HepG2 (cell line): ENCODE measurements around the gene CSTB. TPM values are rescaled to one million over a fixed set of nuclear protein-coding genes. Genes with fewer than 3 reads are reported as not detected.

Experiments
- ATAC-seq: fragments of 200-7000 bp; cut with Tn5 transposase; 3 replicates; pipeline ENCODE4 v1.9.1; 2020; ENCODE audit warnings: mild to moderate bottlenecking, moderate library complexity
- BruUV-seq: library from RNA; stranded (reverse); fragments of 400-500 nt; replicated peaks from 2 replicates; lab custom pipeline; 2021; lab: Mats Ljungman, UMichigan
- CTCF ChIA-PET: fragments of 300-600 bp; formaldehyde crosslinking; extraction: SDS; loops from one replicate; lab custom pipeline; 2021; ENCODE audit warnings: low total read pairs, inconsistent platforms, low intra/inter-chr PET ratio; lab: Yijun Ruan, JAX
- POLR2A ChIA-PET: fragments of 350-600 bp; sonication (Branson Sonifier 250); formaldehyde crosslinking; loops from one replicate; lab custom pipeline; 2020; ENCODE audit warnings: antibody characterized with exemption, inconsistent platforms; lab: Yijun Ruan, JAX
- DNase-seq: peaks from one replicate; pipeline ENCODE4 v3.0.0-alpha.2; 2015; ENCODE audit warnings: low spot score
- FAIRE-seq: peaks from 3 replicates; lab custom pipeline; 2011; peaks lifted over from hg19 to GRCh38; lab: Jason Lieb, UNC
- H2AFZ ChIP-seq: one replicate; pipeline ENCODE4 v1.6.1; 2011; ENCODE audit warnings: low read length, inconsistent platforms
- H3K27ac ChIP-seq: fragments of 300-600 bp; 3 replicates; pipeline ENCODE4 v1.8.0; 2011; ENCODE audit warnings: mixed run types, mild to moderate bottlenecking, mixed read lengths, low read length, inconsistent platforms; ENCODE audit not compliant: insufficient read depth; ENCODE audit errors: extremely low read length
- H3K27me3 ChIP-seq, 2 experiments: fragments of 200-600 bp in 1 of 2; 2 replicates in 1 of 2; 3 replicates in 1 of 2; pipeline versions ENCODE4 v1.6.0 to v1.8.0; 2011; ENCODE audit warnings: low read length in 2 of 2, mild to moderate bottlenecking in 2 of 2, moderate library complexity in 2 of 2, inconsistent platforms in 1 of 2; ENCODE audit not compliant: insufficient read depth in 2 of 2, control insufficient read depth in 1 of 2
- H3K36me3 ChIP-seq, 2 experiments: fragments of 200-600 bp in 1 of 2; replicated peaks in 1 of 2; 2 replicates in 1 of 2; 3 replicates in 1 of 2; pipeline versions ENCODE4 v1.5.1 to v1.8.0; 2011; ENCODE audit warnings: low read length in 2 of 2, inconsistent platforms in 1 of 2; ENCODE audit not compliant: insufficient read depth in 2 of 2, control insufficient read depth in 1 of 2
- H3K4me1 ChIP-seq: 2 replicates; pipeline ENCODE4 v1.5.1; 2012; ENCODE audit warnings: low read length, inconsistent platforms; ENCODE audit not compliant: insufficient read depth
- H3K4me2 ChIP-seq: 2 replicates; pipeline ENCODE4 v1.6.0; 2011; ENCODE audit warnings: low read depth, low read length, inconsistent platforms
- H3K4me3 ChIP-seq, 3 experiments: fragments of 200-600 bp in 1 of 3; sonication (generic), shearing (Covaris generic) in 1 of 3; replicated peaks in 1 of 3; 2 replicates each; pipeline ENCODE4 v1.5.1; 2011 to 2016; ENCODE audit warnings: low read length in 3 of 3, inconsistent platforms in 2 of 3, low read depth in 2 of 3, mild to moderate bottlenecking in 2 of 3, control low read depth in 1 of 3, mixed read lengths in 1 of 3; ENCODE audit not compliant: insufficient read depth in 1 of 3
- H3K79me2 ChIP-seq: one replicate; pipeline ENCODE4 v1.6.1; 2011; ENCODE audit warnings: low read length, inconsistent platforms; ENCODE audit not compliant: insufficient read depth
- H3K9ac ChIP-seq: 2 replicates; pipeline ENCODE4 v1.6.0; 2011; ENCODE audit warnings: mild to moderate bottlenecking, low read depth, low read length, inconsistent platforms; ENCODE audit not compliant: insufficient read depth
- H3K9me3 ChIP-seq: 2 replicates; pipeline ENCODE4 v1.5.1; 2012; ENCODE audit warnings: mild to moderate bottlenecking, low read length
- H4K20me1 ChIP-seq: 2 replicates; pipeline ENCODE4 v1.6.0; 2011; ENCODE audit warnings: inconsistent platforms, mild to moderate bottlenecking, low read length, moderate library complexity; ENCODE audit not compliant: insufficient read depth
- ATRX ChIP-seq: sonication (generic); formaldehyde crosslinking; IDR thresholded peaks from 2 replicates; pipeline ENCODE4 v1.4.0; 2020; ENCODE audit warnings: missing genetic modification reagents, borderline replicate concordance
- CC2D1A ChIP-seq: sonication (generic); formaldehyde crosslinking; IDR thresholded peaks from 2 replicates; pipeline ENCODE4 v1.8.1; 2023; ENCODE audit warnings: mild to moderate bottlenecking, missing genetic modification reagents
- DRAP1 ChIP-seq: IDR thresholded peaks from 2 replicates; pipeline ENCODE4 v1.6.1; 2016; ENCODE audit warnings: missing genetic modification reagents, missing compliant biosample characterization
- GRHL1 ChIP-seq: sonication (generic); formaldehyde crosslinking; conservative IDR thresholded peaks from 2 replicates; pipeline ENCODE4 v1.8.0; 2022; ENCODE audit warnings: missing genetic modification reagents
- HNRNPK ChIP-seq: fragments of 200-400 bp; formaldehyde crosslinking; IDR thresholded peaks from 2 replicates; pipeline ENCODE4 v1.6.1; 2018; ENCODE audit warnings: low read length, low read depth, moderate library complexity, mild to moderate bottlenecking; ENCODE audit not compliant: poor library complexity, severe bottlenecking
- HNRNPLL ChIP-seq: fragments of 200-400 bp; formaldehyde crosslinking; IDR thresholded peaks from 2 replicates; pipeline ENCODE4 v1.6.1; 2017; ENCODE audit warnings: mild to moderate bottlenecking, low read depth, low read length; ENCODE audit not compliant: poor library complexity, severe bottlenecking
- MAZ ChIP-seq, 2 experiments: sonication (generic) in 1 of 2; formaldehyde crosslinking in 1 of 2; IDR thresholded peaks; 2 replicates each; pipeline versions ENCODE4 v1.5.0 to v1.6.1; 2012 to 2020; ENCODE audit warnings: low read depth in 2 of 2, mild to moderate bottlenecking in 2 of 2, borderline replicate concordance in 1 of 2, improper control_type of control experiment in 1 of 2, low read length in 1 of 2, missing genetic modification reagents in 1 of 2, moderate library complexity in 1 of 2
- NCOA5 ChIP-seq: sonication (generic); formaldehyde crosslinking; IDR thresholded peaks from 2 replicates; pipeline ENCODE4 v1.4.0; 2020; ENCODE audit warnings: missing genetic modification reagents
- RARG ChIP-seq: sonication (generic); formaldehyde crosslinking; IDR thresholded peaks from 2 replicates; pipeline ENCODE4 v1.4.0; 2020; ENCODE audit warnings: low read depth, mild to moderate bottlenecking, missing genetic modification reagents
- SMAD3 ChIP-seq: sonication (generic); formaldehyde crosslinking; IDR thresholded peaks from 2 replicates; pipeline ENCODE4 v1.4.0; 2020; ENCODE audit warnings: missing genetic modification reagents
- TMF1 ChIP-seq: sonication (generic); formaldehyde crosslinking; IDR thresholded peaks from 2 replicates; pipeline ENCODE4 v1.8.1; 2022; ENCODE audit warnings: low read depth, missing genetic modification reagents
- XRCC5 ChIP-seq: fragments of 200-400 bp; formaldehyde crosslinking; optimal IDR thresholded peaks from 2 replicates; pipeline ENCODE3; 2017; ENCODE audit warnings: mild to moderate bottlenecking, low read length
- ZC3H13 ChIP-seq: sonication (generic); formaldehyde crosslinking; IDR thresholded peaks from 2 replicates; pipeline ENCODE4 v1.8.1; 2023; ENCODE audit warnings: mild to moderate bottlenecking, missing genetic modification reagents, moderate library complexity
- ZKSCAN5 ChIP-seq: sonication (generic); formaldehyde crosslinking; IDR thresholded peaks from 2 replicates; pipeline ENCODE4 v1.5.1; 2020; ENCODE audit warnings: mild to moderate bottlenecking, missing genetic modification reagents
- ZNF383 ChIP-seq: sonication (generic); formaldehyde crosslinking; IDR thresholded peaks from 2 replicates; pipeline ENCODE4 v1.4.0; 2020; ENCODE audit warnings: missing genetic modification reagents, mild to moderate bottlenecking, borderline replicate concordance
- ZNF530 ChIP-seq: sonication (generic); formaldehyde crosslinking; IDR thresholded peaks from 2 replicates; pipeline ENCODE4 v1.5.0; 2020; ENCODE audit warnings: low read depth, mild to moderate bottlenecking, missing genetic modification reagents
- ZNF576 ChIP-seq: sonication (generic); formaldehyde crosslinking; IDR thresholded peaks from 2 replicates; pipeline ENCODE4 v1.4.0; 2020; ENCODE audit warnings: mild to moderate bottlenecking, missing genetic modification reagents
- WGBS: methylation state at CpG from one replicate; pipeline ENCODE4 v1.1.6; 2017; ENCODE audit warnings: low lambda C conversion rate; 5-methylcytosine and 5-hydroxymethylcytosine counted together
- in situ Hi-C: cut with HindIII; loops from 2 replicates; pipeline ENCODE4 v1.10.0; 2017; ENCODE audit warnings: low pct_unique_long_range_greater_than_20kb; ENCODE audit not compliant: extremely low pct_ligation_motif_present
- intact Hi-C: fragments of 100-400 bp; cut with micrococcal nuclease; formaldehyde crosslinking; loops from one replicate; pipeline ENCODE4 v1.10.0; 2022; ENCODE audit not compliant: unreplicated experiment
- polyA plus RNA-seq, 8 experiments: library from polyadenylated mRNA; depleted of rRNA in 3 of 8; stranded (reverse) in 7 of 8; unstranded in 1 of 8; fragments of >200 nt; fragmentation: Illumina TruSeq in 4 of 8; extraction: Trizol in 4 of 8; gene quantifications; 2 replicates each; pipeline versions ENCODE4 v1.2.1 to v1.2.3, GENCODE V29; 2011 to 2016; ENCODE audit warnings: low read depth in 4 of 8, missing spikeins in 1 of 8, mixed read lengths in 1 of 8; ENCODE audit not compliant: insufficient read depth in 1 of 8
- total RNA-seq, 5 experiments: library from RNA; depleted of rRNA; stranded (reverse); fragments of >200 nt; fragmentation: Illumina TruSeq; extraction: Trizol; gene quantifications; 2 replicates each; pipeline ENCODE4 v1.2.3, GENCODE V29; 2016; ENCODE audit warnings: low read depth in 1 of 5

Gene CSTB
- total and polyA plus RNA-seq, 2 of the 13 experiments (the other 11 are each of a cell fraction or from before 2014, with no cell fraction given) = 11.7 to 94.1 TPM

GRCh38 chr21:43794857-43795256, 18.7 kb upstream of the CSTB start:
- BruUV-seq = no TSS peak
- TF ChIP-seq RARG (no peak), DRAP1 (CRISPR knock-in tag) (no peak), ZNF383 (CRISPR knock-in tag) (no peak), TMF1 (CRISPR knock-in tag) (no peak), HNRNPLL (no peak), ZC3H13 (CRISPR knock-in tag) (no peak), HNRNPK (no peak), ATRX (CRISPR knock-in tag) (no peak), ZNF530 (no peak), NCOA5 (CRISPR knock-in tag) (no peak), MAZ (IDR thresholded peaks at IDR 0.05; ENCODE audit: borderline replicate concordance, low read depth, low read length) (no peak), MAZ (CRISPR knock-in tag; IDR thresholded peaks at IDR 0.05; ENCODE audit: low read depth) (no peak), GRHL1 (no peak), SMAD3 (CRISPR knock-in tag) (no peak), CC2D1A (CRISPR knock-in tag) (no peak), ZNF576 (no peak), XRCC5 (no peak), ZKSCAN5 (CRISPR knock-in tag) (no peak)
- ATAC-seq (no peak), FAIRE-seq (no peak), DNase-seq (no peak)
- H3K4me3 ChIP-seq = no peak overlapping the region
- peaks cover 7% of the 10 kb centered on the region; the same call in 1 of the 2 replicates for H4K20me1 ChIP-seq
- H3K9ac ChIP-seq = no peak overlapping the region
- intact Hi-C loops (no loop called here), in situ Hi-C loops (no loop called here)
- peaks cover 41% of the 10 kb centered on the region for H3K79me2 ChIP-seq
- H3K36me3 ChIP-seq = peaks cover 50 to 83% of the 10 kb centered on the region in 2 experiments
- H3K4me1 ChIP-seq = peaks cover 12% of the 10 kb centered on the region
- H3K27ac ChIP-seq = no peak overlapping the region
- WGBS = 95% methylated on average over 12 of the region's 14 CpGs
- no peak overlapping the region for H2AFZ ChIP-seq
- no peak overlapping the region for H3K4me2 ChIP-seq
- ChIA-PET POLR2A (no interaction called here), CTCF (no interaction called here)
- H3K27me3 ChIP-seq = no peaks in the 10 kb centered on the region; a peak in 1 of 5 replicates
- H3K9me3 ChIP-seq = no peaks in the 10 kb centered on the region
